H1 (cell line): Measurements from ENCODE around the gene GCK. TPM values are rescaled to one million over a fixed set of nuclear protein-coding genes. Genes with fewer than 3 reads are reported as not detected.
"Not testable (repeated sequence)": the region's sequence is repeated elsewhere in the genome, so short reads cannot be mapped to it uniquely, and the experiment has no call there.

Source experiments
- CTCF ChIA-PET: fragments of 300-600 bp; sonication (Branson Sonifier 250); formaldehyde crosslinking; loops from one replicate; lab custom pipeline; 2021; ENCODE audit not compliant: partially characterized antibody; lab: Charles Lee
- POLR2A ChIA-PET: fragments of 300-600 bp; sonication (Branson Sonifier 250); formaldehyde crosslinking; loops from one replicate; lab custom pipeline; 2021; ENCODE audit warnings: inconsistent platforms; ENCODE audit not compliant: partially characterized antibody; lab: Charles Lee
- DNase-seq, 2 experiments: peaks; one replicate each; pipeline versions ENCODE4 v3.0.0 to v3.0.0-alpha.2; 2010 to 2022; ENCODE audit warnings: low spot score in 2 of 2, low read depth in 1 of 2, mixed read lengths in 1 of 2
- FAIRE-seq: peaks from 2 replicates; lab custom pipeline; 2011; peaks lifted over from hg19 to GRCh38; lab: Jason Lieb, UNC
- H2AFZ ChIP-seq: 2 replicates; pipeline ENCODE4 v1.8.1; 2012; ENCODE audit warnings: low read length, inconsistent platforms
- H2AK5ac ChIP-seq: 2 replicates; pipeline ENCODE4 v1.6.1; 2013; ENCODE audit warnings: low read depth, low read length
- H2BK120ac ChIP-seq: replicated peaks from 2 replicates; pipeline ENCODE3; 2013; ENCODE audit warnings: low read depth, low read length, inconsistent platforms
- H2BK12ac ChIP-seq: 2 replicates; pipeline ENCODE4 v1.6.1; 2013; ENCODE audit warnings: low read depth, low read length
- H2BK15ac ChIP-seq: 2 replicates; pipeline ENCODE4 v1.6.1; 2013; ENCODE audit warnings: low read length
- H2BK20ac ChIP-seq: 2 replicates; pipeline ENCODE4 v1.6.1; 2013; ENCODE audit warnings: low read length
- H2BK5ac ChIP-seq: 2 replicates; pipeline ENCODE4 v1.6.1; 2013; ENCODE audit warnings: low read depth, low read length
- H3K14ac ChIP-seq: 2 replicates; pipeline ENCODE4 v1.6.1; 2013; ENCODE audit warnings: inconsistent platforms; ENCODE audit not compliant: insufficient read length
- H3K18ac ChIP-seq: 2 replicates; pipeline ENCODE4 v1.6.1; 2013; ENCODE audit warnings: low read length; ENCODE audit errors: extremely low read depth
- H3K23ac ChIP-seq: 2 replicates; pipeline ENCODE4 v1.6.1; 2013; ENCODE audit warnings: inconsistent platforms; ENCODE audit not compliant: insufficient read length
- H3K23me2 ChIP-seq: 2 replicates; pipeline ENCODE4 v1.6.1; 2013; ENCODE audit warnings: low read depth, low read length
- H3K27ac ChIP-seq: 2 replicates; pipeline ENCODE4 v1.6.1; 2011; ENCODE audit warnings: low read depth, low read length, inconsistent platforms
- H3K27me3 ChIP-seq, 4 experiments: replicated peaks in 1 of 4; 1 replicate in 1 of 4; 2 replicates in 3 of 4; pipeline versions ENCODE4 v1.6.1 to v1.8.1; 2011 to 2013; ENCODE audit warnings: low read length in 3 of 4, mild to moderate bottlenecking in 3 of 4, inconsistent platforms in 2 of 4, mixed read lengths in 2 of 4, moderate library complexity in 1 of 4; ENCODE audit not compliant: control insufficient read depth in 3 of 4, insufficient read depth in 3 of 4; ENCODE audit errors: extremely low read depth in 1 of 4
- H3K36me3 ChIP-seq, 4 experiments: 2 replicates each; pipeline versions ENCODE4 v1.6.1 to v1.8.1; 2011 to 2013; ENCODE audit warnings: mild to moderate bottlenecking in 4 of 4, low read length in 3 of 4, moderate library complexity in 2 of 4, control low read depth in 1 of 4, inconsistent platforms in 1 of 4; ENCODE audit not compliant: insufficient read depth in 4 of 4, control insufficient read depth in 2 of 4
- H3K4ac ChIP-seq: replicated peaks from 2 replicates; pipeline ENCODE3; 2013; ENCODE audit warnings: low read length, low read depth, mixed read lengths, inconsistent platforms; ENCODE audit not compliant: insufficient read length
- H3K4me1 ChIP-seq, 4 experiments: replicated peaks in 1 of 4; 1 replicate in 1 of 4; 2 replicates in 3 of 4; pipeline versions ENCODE4 v1.6.1 to v1.8.1; 2011 to 2013; ENCODE audit warnings: low read length in 3 of 4, inconsistent platforms in 2 of 4, mixed read lengths in 1 of 4; ENCODE audit not compliant: insufficient read depth in 4 of 4, control insufficient read depth in 3 of 4
- H3K4me2 ChIP-seq, 2 experiments: 2 replicates each; pipeline versions ENCODE4 v1.6.1 to v1.8.1; 2011 to 2013; ENCODE audit warnings: low read depth in 2 of 2, low read length in 2 of 2, control low read depth in 1 of 2, inconsistent platforms in 1 of 2, mild to moderate bottlenecking in 1 of 2; ENCODE audit not compliant: insufficient read depth in 1 of 2
- H3K4me3 ChIP-seq, 4 experiments: fragments of 200-600, 300-600 bp in 1 of 4; sonication (generic), shearing (Covaris generic), sonication (Bioruptor Twin) in 1 of 4; 2 replicates each; pipeline versions ENCODE4 v1.5.1 to v1.8.1; 2011 to 2016; ENCODE audit warnings: low read length in 4 of 4, low read depth in 3 of 4, control low read depth in 2 of 4, inconsistent platforms in 2 of 4, mild to moderate bottlenecking in 2 of 4, mixed read lengths in 1 of 4, moderate library complexity in 1 of 4; ENCODE audit not compliant: insufficient read depth in 2 of 4; ENCODE audit errors: extremely low read depth in 1 of 4
- H3K56ac ChIP-seq: replicated peaks from 2 replicates; pipeline ENCODE3; 2013; ENCODE audit warnings: low read depth, mild to moderate bottlenecking, mixed read lengths, low read length, inconsistent platforms; ENCODE audit not compliant: insufficient read length
- H3K79me1 ChIP-seq: 2 replicates; pipeline ENCODE4 v1.6.1; 2013; ENCODE audit warnings: low read depth, low read length, control low read depth
- H3K79me2 ChIP-seq, 2 experiments: 2 replicates each; pipeline versions ENCODE4 v1.6.1 to v1.8.1; 2012 to 2013; ENCODE audit warnings: low read length in 2 of 2, mild to moderate bottlenecking in 2 of 2, inconsistent platforms in 1 of 2; ENCODE audit not compliant: insufficient read depth in 2 of 2, control insufficient read depth in 1 of 2
- H3K9ac ChIP-seq, 4 experiments: replicated peaks in 1 of 4; 1 replicate in 1 of 4; 2 replicates in 3 of 4; pipeline versions ENCODE4 v1.6.1 to v1.8.1; 2011 to 2013; ENCODE audit warnings: low read depth in 3 of 4, low read length in 3 of 4, control low read depth in 2 of 4, mild to moderate bottlenecking in 2 of 4, moderate library complexity in 2 of 4, inconsistent platforms in 1 of 4; ENCODE audit errors: extremely low read depth in 1 of 4
- H3K9me3 ChIP-seq, 2 experiments: 2 replicates each; pipeline versions ENCODE4 v1.6.1 to v1.8.1; 2012 to 2013; ENCODE audit warnings: mild to moderate bottlenecking in 2 of 2, moderate library complexity in 2 of 2, control low read depth in 1 of 2, inconsistent platforms in 1 of 2, low read depth in 1 of 2, low read length in 1 of 2, mixed read lengths in 1 of 2; ENCODE audit not compliant: insufficient read depth in 2 of 2
- H4K20me1 ChIP-seq, 2 experiments: replicated peaks in 1 of 2; 2 replicates each; pipeline versions ENCODE3 to v1.8.1; 2011 to 2013; ENCODE audit warnings: inconsistent platforms in 2 of 2, low read length in 2 of 2, mild to moderate bottlenecking in 1 of 2; ENCODE audit not compliant: insufficient read depth in 2 of 2, control insufficient read depth in 1 of 2
- H4K5ac ChIP-seq: 2 replicates; pipeline ENCODE4 v1.6.1; 2013; ENCODE audit warnings: low read length, low read depth, mixed read lengths, inconsistent platforms; ENCODE audit not compliant: insufficient read length
- H4K8ac ChIP-seq: 2 replicates; pipeline ENCODE4 v1.8.0; 2013; ENCODE audit warnings: mild to moderate bottlenecking, moderate library complexity, low read length, inconsistent platforms; ENCODE audit not compliant: insufficient read depth; ENCODE audit errors: extremely low read depth
- H4K91ac ChIP-seq: replicated peaks from 2 replicates; pipeline ENCODE3; 2013; ENCODE audit warnings: low read length, mixed read lengths, inconsistent platforms; ENCODE audit not compliant: insufficient read length
- E2F6 ChIP-seq: IDR thresholded peaks from 2 replicates; pipeline ENCODE4 v1.6.1; 2012; ENCODE audit warnings: inconsistent platforms
- WGBS, 2 experiments: shearing (Covaris generic) in 1 of 2; methylation state at CpG; one replicate each; pipeline versions ENCODE4 v1.1.6 to v1.1.7; 2013 to 2015; ENCODE audit warnings: low lambda C conversion rate in 2 of 2, mixed read lengths in 2 of 2, inconsistent platforms in 1 of 2, low coverage in 1 of 2, missing lambda C conversion rate in 1 of 2; ENCODE audit not compliant: insufficient replicate concordance in 2 of 2, insufficient coverage in 1 of 2, insufficient read length in 1 of 2; ENCODE audit errors: extremely low coverage in 1 of 2, missing lambda C conversion rate in 1 of 2; 5-methylcytosine and 5-hydroxymethylcytosine counted together
- polyA plus RNA-seq, 7 experiments: library from polyadenylated mRNA; depleted of rRNA in 3 of 7; stranded (reverse) in 5 of 7; unstranded in 2 of 7; fragments of >200 nt in 5 of 7; fragments of 200-250 nt in 2 of 7; gene quantifications; 1 replicate in 5 of 7; 2 replicates in 1 of 7; 4 replicates in 1 of 7; pipeline versions ENCODE4 v1.2.1 to v1.2.3, GENCODE V29; 2011 to 2013; ENCODE audit warnings: missing spikeins in 2 of 7, mixed read lengths in 2 of 7
- total RNA-seq: library from RNA; stranded (reverse); fragmentation: NEBNext Ultra II Directional; extraction: Animal tissue kit (Norgen Biotek cat#: 25700); gene quantifications from 2 replicates; pipeline ENCODE4 v1.2.1, GENCODE V29; 2021

GCK gene
- total and polyA plus RNA-seq, 2 of the 8 experiments (the other 6 are each of a cell fraction or from before 2014, with no cell fraction given): 2.4 to 4.9 TPM

GRCh38 chr7:44127161-44127560, 62.1 kb downstream of the GCK start (continued):
- TF ChIP-seq E2F6: no peak

- H3K4ac ChIP-seq, H3K36me3 ChIP-seq, H2AFZ ChIP-seq, H3K23me2 ChIP-seq, H3K14ac ChIP-seq, H3K9me3 ChIP-seq, H2BK5ac ChIP-seq, H3K4me3 ChIP-seq, DNase-seq, H3K56ac ChIP-seq, H4K8ac ChIP-seq, H2BK120ac ChIP-seq, H4K5ac ChIP-seq, H3K27ac ChIP-seq, H2AK5ac ChIP-seq, H2BK20ac ChIP-seq, H3K9ac ChIP-seq, H3K23ac ChIP-seq, H4K91ac ChIP-seq, H2BK15ac ChIP-seq, H3K4me2 ChIP-seq, FAIRE-seq, H2BK12ac ChIP-seq, H3K18ac ChIP-seq, H3K79me1 ChIP-seq, H4K20me1 ChIP-seq: not testable (repeated sequence)
- H3K27me3 ChIP-seq: peaks cover 0 to 11% (median 5%) of the 10 kb centered on the region in 4 experiments; a peak in 4 of 7 replicates
- peaks cover 0 to 10% (median 3%) of the 10 kb centered on the region in 4 experiments; a peak in 5 of 7 replicates for H3K4me1 ChIP-seq
- 89% methylated on average over 4 of the region's 4 CpGs; no CpG with 5 or more reads in 1 of the 2 experiments for WGBS, 2 experiments
- ChIA-PET POLR2A (interaction anchor here (1.6 to 5.4 kb wide), 2 partner anchors 15 to 62 kb away, joined by 3 to 50 read pairs; no protein-coding TSS in a partner anchor), CTCF (interaction anchor here (1.0 to 6.2 kb wide), 3 partner anchors 16 to 70 kb away, joined by 3 to 27 read pairs (median 5); no protein-coding TSS in a partner anchor)
- peaks cover 3 to 12% of the 10 kb centered on the region in 2 experiments; a peak in 3 of 4 replicates for H3K79me2 ChIP-seq
These were observed 62.7 kb downstream of the GCK start for GRCh38 chr7:44126574-44126973.
